ENCODE measurements around the gene CNNM1.

GRCh38 chr10:99285881-99286280, 43.3 kb upstream of the CNNM1 start:
- TF ChIP-seq, protein P1, sequence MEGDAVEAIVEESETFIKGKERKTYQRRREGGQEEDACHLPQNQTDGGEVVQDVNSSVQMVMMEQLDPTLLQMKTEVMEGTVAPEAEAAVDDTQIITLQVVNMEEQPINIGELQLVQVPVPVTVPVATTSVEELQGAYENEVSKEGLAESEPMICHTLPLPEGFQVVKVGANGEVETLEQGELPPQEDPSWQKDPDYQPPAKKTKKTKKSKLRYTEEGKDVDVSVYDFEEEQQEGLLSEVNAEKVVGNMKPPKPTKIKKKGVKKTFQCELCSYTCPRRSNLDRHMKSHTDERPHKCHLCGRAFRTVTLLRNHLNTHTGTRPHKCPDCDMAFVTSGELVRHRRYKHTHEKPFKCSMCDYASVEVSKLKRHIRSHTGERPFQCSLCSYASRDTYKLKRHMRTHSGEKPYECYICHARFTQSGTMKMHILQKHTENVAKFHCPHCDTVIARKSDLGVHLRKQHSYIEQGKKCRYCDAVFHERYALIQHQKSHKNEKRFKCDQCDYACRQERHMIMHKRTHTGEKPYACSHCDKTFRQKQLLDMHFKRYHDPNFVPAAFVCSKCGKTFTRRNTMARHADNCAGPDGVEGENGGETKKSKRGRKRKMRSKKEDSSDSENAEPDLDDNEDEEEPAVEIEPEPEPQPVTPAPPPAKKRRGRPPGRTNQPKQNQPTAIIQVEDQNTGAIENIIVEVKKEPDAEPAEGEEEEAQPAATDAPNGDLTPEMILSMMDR (IDR thresholded peaks at IDR 0.05) = no peak
- TF ChIP-seq POLR2A (IDR thresholded peaks at IDR 0.05) = no peak
